H1 (cell line): ENCODE results near the gene GBE1. TPM values are rescaled to one million over a fixed set of nuclear protein-coding genes. Genes with fewer than 3 reads are reported as not detected.

Experiments
- CTCF ChIA-PET: fragments of 300-600 bp; sonication (Branson Sonifier 250); formaldehyde crosslinking; loops from one replicate; lab custom pipeline; 2021; ENCODE audit not compliant: partially characterized antibody; lab: Charles Lee
- POLR2A ChIA-PET: fragments of 300-600 bp; sonication (Branson Sonifier 250); formaldehyde crosslinking; loops from one replicate; lab custom pipeline; 2021; ENCODE audit warnings: inconsistent platforms; ENCODE audit not compliant: partially characterized antibody; lab: Charles Lee
- DNase-seq, 2 experiments: peaks; one replicate each; pipeline versions ENCODE4 v3.0.0 to v3.0.0-alpha.2; 2010 to 2022; ENCODE audit warnings: low spot score in 2 of 2, low read depth in 1 of 2, mixed read lengths in 1 of 2
- FAIRE-seq: peaks from 2 replicates; lab custom pipeline; 2011; peaks lifted over from hg19 to GRCh38; lab: Jason Lieb, UNC
- H2AFZ ChIP-seq: 2 replicates; pipeline ENCODE4 v1.8.1; 2012; ENCODE audit warnings: low read length, inconsistent platforms
- H2AK5ac ChIP-seq: 2 replicates; pipeline ENCODE4 v1.6.1; 2013; ENCODE audit warnings: low read depth, low read length
- H2BK120ac ChIP-seq: replicated peaks from 2 replicates; pipeline ENCODE3; 2013; ENCODE audit warnings: low read depth, low read length, inconsistent platforms
- H2BK12ac ChIP-seq: 2 replicates; pipeline ENCODE4 v1.6.1; 2013; ENCODE audit warnings: low read depth, low read length
- H2BK15ac ChIP-seq: 2 replicates; pipeline ENCODE4 v1.6.1; 2013; ENCODE audit warnings: low read length
- H2BK20ac ChIP-seq: 2 replicates; pipeline ENCODE4 v1.6.1; 2013; ENCODE audit warnings: low read length
- H2BK5ac ChIP-seq: 2 replicates; pipeline ENCODE4 v1.6.1; 2013; ENCODE audit warnings: low read depth, low read length
- H3K14ac ChIP-seq: 2 replicates; pipeline ENCODE4 v1.6.1; 2013; ENCODE audit warnings: inconsistent platforms; ENCODE audit not compliant: insufficient read length
- H3K18ac ChIP-seq: 2 replicates; pipeline ENCODE4 v1.6.1; 2013; ENCODE audit warnings: low read length; ENCODE audit errors: extremely low read depth
- H3K23ac ChIP-seq: 2 replicates; pipeline ENCODE4 v1.6.1; 2013; ENCODE audit warnings: inconsistent platforms; ENCODE audit not compliant: insufficient read length
- H3K23me2 ChIP-seq: 2 replicates; pipeline ENCODE4 v1.6.1; 2013; ENCODE audit warnings: low read depth, low read length
- H3K27ac ChIP-seq: 2 replicates; pipeline ENCODE4 v1.6.1; 2011; ENCODE audit warnings: low read depth, low read length, inconsistent platforms
- H3K27me3 ChIP-seq, 4 experiments: replicated peaks in 1 of 4; 1 replicate in 1 of 4; 2 replicates in 3 of 4; pipeline versions ENCODE4 v1.6.1 to v1.8.1; 2011 to 2013; ENCODE audit warnings: low read length in 3 of 4, mild to moderate bottlenecking in 3 of 4, inconsistent platforms in 2 of 4, mixed read lengths in 2 of 4, moderate library complexity in 1 of 4; ENCODE audit not compliant: control insufficient read depth in 3 of 4, insufficient read depth in 3 of 4; ENCODE audit errors: extremely low read depth in 1 of 4
- H3K36me3 ChIP-seq, 4 experiments: 2 replicates each; pipeline versions ENCODE4 v1.6.1 to v1.8.1; 2011 to 2013; ENCODE audit warnings: mild to moderate bottlenecking in 4 of 4, low read length in 3 of 4, moderate library complexity in 2 of 4, control low read depth in 1 of 4, inconsistent platforms in 1 of 4; ENCODE audit not compliant: insufficient read depth in 4 of 4, control insufficient read depth in 2 of 4
- H3K4ac ChIP-seq: replicated peaks from 2 replicates; pipeline ENCODE3; 2013; ENCODE audit warnings: low read length, low read depth, mixed read lengths, inconsistent platforms; ENCODE audit not compliant: insufficient read length
- H3K4me1 ChIP-seq, 4 experiments: replicated peaks in 1 of 4; 1 replicate in 1 of 4; 2 replicates in 3 of 4; pipeline versions ENCODE4 v1.6.1 to v1.8.1; 2011 to 2013; ENCODE audit warnings: low read length in 3 of 4, inconsistent platforms in 2 of 4, mixed read lengths in 1 of 4; ENCODE audit not compliant: insufficient read depth in 4 of 4, control insufficient read depth in 3 of 4
- H3K4me2 ChIP-seq, 2 experiments: 2 replicates each; pipeline versions ENCODE4 v1.6.1 to v1.8.1; 2011 to 2013; ENCODE audit warnings: low read depth in 2 of 2, low read length in 2 of 2, control low read depth in 1 of 2, inconsistent platforms in 1 of 2, mild to moderate bottlenecking in 1 of 2; ENCODE audit not compliant: insufficient read depth in 1 of 2
- H3K4me3 ChIP-seq, 4 experiments: fragments of 200-600, 300-600 bp in 1 of 4; sonication (generic), shearing (Covaris generic), sonication (Bioruptor Twin) in 1 of 4; 2 replicates each; pipeline versions ENCODE4 v1.5.1 to v1.8.1; 2011 to 2016; ENCODE audit warnings: low read length in 4 of 4, low read depth in 3 of 4, control low read depth in 2 of 4, inconsistent platforms in 2 of 4, mild to moderate bottlenecking in 2 of 4, mixed read lengths in 1 of 4, moderate library complexity in 1 of 4; ENCODE audit not compliant: insufficient read depth in 2 of 4; ENCODE audit errors: extremely low read depth in 1 of 4
- H3K56ac ChIP-seq: replicated peaks from 2 replicates; pipeline ENCODE3; 2013; ENCODE audit warnings: low read depth, mild to moderate bottlenecking, mixed read lengths, low read length, inconsistent platforms; ENCODE audit not compliant: insufficient read length
- H3K79me1 ChIP-seq: 2 replicates; pipeline ENCODE4 v1.6.1; 2013; ENCODE audit warnings: low read depth, low read length, control low read depth
- H3K79me2 ChIP-seq, 2 experiments: 2 replicates each; pipeline versions ENCODE4 v1.6.1 to v1.8.1; 2012 to 2013; ENCODE audit warnings: low read length in 2 of 2, mild to moderate bottlenecking in 2 of 2, inconsistent platforms in 1 of 2; ENCODE audit not compliant: insufficient read depth in 2 of 2, control insufficient read depth in 1 of 2
- H3K9ac ChIP-seq, 4 experiments: replicated peaks in 1 of 4; 1 replicate in 1 of 4; 2 replicates in 3 of 4; pipeline versions ENCODE4 v1.6.1 to v1.8.1; 2011 to 2013; ENCODE audit warnings: low read depth in 3 of 4, low read length in 3 of 4, control low read depth in 2 of 4, mild to moderate bottlenecking in 2 of 4, moderate library complexity in 2 of 4, inconsistent platforms in 1 of 4; ENCODE audit errors: extremely low read depth in 1 of 4
- H3K9me3 ChIP-seq, 2 experiments: 2 replicates each; pipeline versions ENCODE4 v1.6.1 to v1.8.1; 2012 to 2013; ENCODE audit warnings: mild to moderate bottlenecking in 2 of 2, moderate library complexity in 2 of 2, control low read depth in 1 of 2, inconsistent platforms in 1 of 2, low read depth in 1 of 2, low read length in 1 of 2, mixed read lengths in 1 of 2; ENCODE audit not compliant: insufficient read depth in 2 of 2
- H4K20me1 ChIP-seq, 2 experiments: replicated peaks in 1 of 2; 2 replicates each; pipeline versions ENCODE3 to v1.8.1; 2011 to 2013; ENCODE audit warnings: inconsistent platforms in 2 of 2, low read length in 2 of 2, mild to moderate bottlenecking in 1 of 2; ENCODE audit not compliant: insufficient read depth in 2 of 2, control insufficient read depth in 1 of 2
- H4K5ac ChIP-seq: 2 replicates; pipeline ENCODE4 v1.6.1; 2013; ENCODE audit warnings: low read length, low read depth, mixed read lengths, inconsistent platforms; ENCODE audit not compliant: insufficient read length
- H4K8ac ChIP-seq: 2 replicates; pipeline ENCODE4 v1.8.0; 2013; ENCODE audit warnings: mild to moderate bottlenecking, moderate library complexity, low read length, inconsistent platforms; ENCODE audit not compliant: insufficient read depth; ENCODE audit errors: extremely low read depth
- H4K91ac ChIP-seq: replicated peaks from 2 replicates; pipeline ENCODE3; 2013; ENCODE audit warnings: low read length, mixed read lengths, inconsistent platforms; ENCODE audit not compliant: insufficient read length
- RBBP5 ChIP-seq: IDR thresholded peaks from 2 replicates; pipeline ENCODE4 v1.7.1; 2012; ENCODE audit warnings: low read depth, mild to moderate bottlenecking, inconsistent platforms, low read length, moderate library complexity, borderline replicate concordance
- whole genome bisulfite sequencing, 2 experiments: shearing (Covaris generic) in 1 of 2; methylation state at CpG; one replicate each; pipeline versions ENCODE4 v1.1.6 to v1.1.7; 2013 to 2015; ENCODE audit warnings: low lambda C conversion rate in 2 of 2, mixed read lengths in 2 of 2, inconsistent platforms in 1 of 2, low coverage in 1 of 2, missing lambda C conversion rate in 1 of 2; ENCODE audit not compliant: insufficient replicate concordance in 2 of 2, insufficient coverage in 1 of 2, insufficient read length in 1 of 2; ENCODE audit errors: extremely low coverage in 1 of 2, missing lambda C conversion rate in 1 of 2; 5-methylcytosine and 5-hydroxymethylcytosine counted together
- polyA plus RNA-seq, 7 experiments: library from polyadenylated mRNA; depleted of rRNA in 3 of 7; stranded (reverse) in 5 of 7; unstranded in 2 of 7; fragments of >200 nt in 5 of 7; fragments of 200-250 nt in 2 of 7; gene quantifications; 1 replicate in 5 of 7; 2 replicates in 1 of 7; 4 replicates in 1 of 7; pipeline versions ENCODE4 v1.2.1 to v1.2.3, GENCODE V29; 2011 to 2013; ENCODE audit warnings: missing spikeins in 2 of 7, mixed read lengths in 2 of 7
- total RNA-seq: library from RNA; stranded (reverse); fragmentation: NEBNext Ultra II Directional; extraction: Animal tissue kit (Norgen Biotek cat#: 25700); gene quantifications from 2 replicates; pipeline ENCODE4 v1.2.1, GENCODE V29; 2021

GBE1 gene
- total and polyA plus RNA-seq, 2 of the 8 experiments (the other 6 are each of a cell fraction or from before 2014, with no cell fraction given) = 3.3 to 7.3 TPM

DNA sequence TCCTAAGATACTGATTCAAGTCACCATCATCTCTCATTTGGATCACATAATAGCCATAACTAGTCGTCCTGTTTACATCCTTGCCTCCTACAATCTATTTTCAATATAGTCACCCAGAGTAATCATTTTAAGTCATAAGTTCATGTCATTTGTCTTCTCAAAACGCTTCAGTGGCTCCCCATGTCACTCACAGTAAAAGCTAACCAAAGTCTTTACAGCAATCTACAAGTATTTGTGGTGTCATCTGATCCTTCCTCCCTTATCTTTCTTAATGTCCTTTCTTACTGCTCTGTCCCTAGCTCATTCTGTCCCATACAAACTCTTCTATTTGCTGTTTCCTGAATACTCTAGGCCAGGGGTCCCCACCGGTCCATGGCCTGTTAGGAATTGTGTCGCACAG is 28.8 kb downstream of the GBE1 start:
- DNase-seq (no peak), FAIRE-seq (no peak)
- Histone ChIP-seq H3K4ac (no peak overlapping the region), H3K27ac (no peak overlapping the region), H3K23ac (no peak overlapping the region), H2AK5ac (no peak overlapping the region), H3K79me2 (no peaks in the 10 kb centered on the region), H3K36me3 (no peaks in the 10 kb centered on the region; a peak in 1 of 8 replicates), H2BK20ac (no peak overlapping the region), H2BK5ac (no peak overlapping the region), H3K79me1 (no peaks in the 10 kb centered on the region), H2AFZ (no peak overlapping the region), H2BK15ac (no peak overlapping the region), H2BK12ac (no peak overlapping the region), H3K14ac (no peak overlapping the region), H3K18ac (no peak overlapping the region), H4K5ac (no peak overlapping the region), H3K4me2 (no peak overlapping the region), H2BK120ac (no peak overlapping the region), H3K9ac (no peak overlapping the region), H4K8ac (no peak overlapping the region), H3K56ac (no peak overlapping the region), H3K4me1 (no peaks in the 10 kb centered on the region)
- 83% methylated on average over 4 of the region's 4 CpGs; no CpG with 5 or more reads in 1 of the 2 experiments for WGBS, 2 experiments
- ChIA-PET POLR2A (no interaction called here), CTCF (interaction anchor here (0.6 to 1.2 kb wide), 2 partner anchors 9 to 22 kb away, joined by 3 read pairs; no protein-coding TSS in a partner anchor)
- no peak for TF ChIP-seq RBBP5
- TF ChIP-seq, all 59 proteins: peak for 0
- no peaks in the 10 kb centered on the region for H3K27me3 ChIP-seq
- H3K4me3 ChIP-seq = no peak overlapping the region
- peaks cover 0 to 6% of the 10 kb centered on the region in 2 experiments; a peak in 1 of 4 replicates for H3K9me3 ChIP-seq
- H4K91ac ChIP-seq = no peak overlapping the region
- H4K20me1 ChIP-seq = no peaks in the 10 kb centered on the region
- no peaks in the 10 kb centered on the region for H3K23me2 ChIP-seq
